ENCODE data around the gene DSTN.

DSTN gene

GRCh38 chr20:17642404-17643269 is 72.8 kb downstream of the DSTN start:
- H3K36me3 ChIP-seq (ENCODE audit: control insufficient read depth in 1 of 2, insufficient read depth in 2 of 2, low read length in 2 of 2): peaks cover 28 to 41% of the 10 kb centered on the region in 2 donors
- H3K4me3 ChIP-seq (ENCODE audit: low read depth in 1 of 2, low read length in 2 of 2): no peak overlapping the region
- no peaks in the 10 kb centered on the region for H3K27me3 ChIP-seq (ENCODE audit: low read depth, low read length)
- peaks cover 19 to 73% of the 10 kb centered on the region in 2 donors for H3K4me1 ChIP-seq (ENCODE audit: control insufficient read depth in 1 of 2, insufficient read depth in 2 of 2, low read length in 2 of 2)
- H3K27ac ChIP-seq (ENCODE audit: low read length): no peak overlapping the region
- no peaks in the 10 kb centered on the region for H3K9me3 ChIP-seq (ENCODE audit: control insufficient read depth in 1 of 2, low read length in 2 of 2)

- H3K36me3 ChIP-seq (ENCODE audit: control insufficient read depth in 1 of 2, insufficient read depth in 2 of 2, low read length in 2 of 2): peaks cover 21 to 32% of the 10 kb centered on the region in 2 donors
Measured at GRCh38 chr20:17643531-17644188, 73.8 kb downstream of the DSTN start.

DNA sequence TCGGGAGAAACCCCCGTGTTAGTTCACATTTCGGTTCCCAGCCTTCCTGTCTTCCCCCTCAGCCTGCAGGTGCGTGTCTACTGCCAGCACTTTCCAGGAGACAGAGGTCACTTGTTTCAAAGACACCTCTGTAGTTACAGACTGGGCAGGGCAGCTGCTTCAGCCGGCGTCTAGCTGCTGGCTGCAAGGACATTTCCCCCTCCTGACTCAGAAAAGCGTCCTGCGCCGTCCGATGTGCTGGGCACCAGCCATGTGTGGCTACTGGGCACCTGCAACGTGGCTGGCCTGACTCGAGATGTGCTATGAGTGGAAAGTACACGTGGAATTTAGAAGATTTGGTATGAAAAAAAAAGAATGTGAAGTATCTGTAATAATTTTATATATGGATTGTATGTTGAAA is 74.6 kb downstream of the DSTN start:
- H3K27me3 ChIP-seq (ENCODE audit: low read depth, low read length): no peaks in the 10 kb centered on the region
- H3K4me3 ChIP-seq (ENCODE audit: low read depth in 1 of 2, low read length in 2 of 2): no peak overlapping the region
- H3K36me3 ChIP-seq (ENCODE audit: control insufficient read depth in 1 of 2, insufficient read depth in 2 of 2, low read length in 2 of 2): peaks cover 17 to 28% of the 10 kb centered on the region in 2 donors
- peaks cover 23 to 78% of the 10 kb centered on the region in 2 donors for H3K4me1 ChIP-seq (ENCODE audit: control insufficient read depth in 1 of 2, insufficient read depth in 2 of 2, low read length in 2 of 2)
- H3K9me3 ChIP-seq (ENCODE audit: control insufficient read depth in 1 of 2, low read length in 2 of 2): no peaks in the 10 kb centered on the region
- H3K27ac ChIP-seq (ENCODE audit: low read length): no peak overlapping the region

More at GRCh38 chr20:17643531-17644188, 73.8 kb downstream of the DSTN start:
- Histone ChIP-seq H3K4me3 (ENCODE audit: low read depth in 1 of 2, low read length in 2 of 2) (no peak overlapping the region), H3K9me3 (ENCODE audit: control insufficient read depth in 1 of 2, low read length in 2 of 2) (no peaks in the 10 kb centered on the region), H3K27me3 (ENCODE audit: low read depth, low read length) (no peaks in the 10 kb centered on the region), H3K4me1 (ENCODE audit: control insufficient read depth in 1 of 2, insufficient read depth in 2 of 2, low read length in 2 of 2) (peaks cover 24 to 79% of the 10 kb centered on the region in 2 donors), H3K27ac (ENCODE audit: low read length) (no peak overlapping the region)

DNA sequence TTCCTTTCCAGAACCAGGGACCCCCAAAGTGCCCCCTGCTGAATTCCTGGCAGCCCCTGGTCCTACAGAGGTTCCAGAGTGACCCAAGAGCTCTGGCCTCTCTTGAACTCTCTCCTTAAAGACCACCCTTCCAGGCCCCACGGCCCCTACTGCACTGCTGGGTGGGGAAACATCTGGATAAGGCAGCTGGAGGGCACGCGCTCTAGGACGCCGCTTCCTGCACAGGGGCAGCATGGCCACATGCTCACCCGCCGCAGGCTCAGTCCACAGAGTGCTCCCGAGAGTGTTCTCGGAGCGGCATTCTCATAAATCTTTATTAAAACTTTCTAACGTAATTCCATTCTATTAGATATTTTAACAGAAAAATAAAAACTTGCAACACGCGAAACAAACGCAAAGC is 75.1 kb downstream of the DSTN start:
- Histone ChIP-seq H3K27ac (ENCODE audit: low read length) (no peak overlapping the region), H3K4me1 (ENCODE audit: control insufficient read depth in 1 of 2, insufficient read depth in 2 of 2, low read length in 2 of 2) (peaks cover 27 to 78% of the 10 kb centered on the region in 2 donors), H3K27me3 (ENCODE audit: low read depth, low read length) (no peaks in the 10 kb centered on the region), H3K4me3 (ENCODE audit: low read depth in 1 of 2, low read length in 2 of 2) (no peak overlapping the region), H3K36me3 (ENCODE audit: control insufficient read depth in 1 of 2, insufficient read depth in 2 of 2, low read length in 2 of 2) (peaks cover 16 to 28% of the 10 kb centered on the region in 2 donors), H3K9me3 (ENCODE audit: control insufficient read depth in 1 of 2, low read length in 2 of 2) (no peaks in the 10 kb centered on the region)

GRCh38 chr20:17645546-17646208 is 75.8 kb downstream of the DSTN start:
- Histone ChIP-seq H3K4me1 (ENCODE audit: control insufficient read depth in 1 of 2, insufficient read depth in 2 of 2, low read length in 2 of 2) (peaks cover 32 to 82% of the 10 kb centered on the region in 2 donors), H3K36me3 (ENCODE audit: control insufficient read depth in 1 of 2, insufficient read depth in 2 of 2, low read length in 2 of 2) (peaks cover 13 to 21% of the 10 kb centered on the region in 2 donors), H3K27ac (ENCODE audit: low read length) (no peak overlapping the region), H3K27me3 (ENCODE audit: low read depth, low read length) (no peaks in the 10 kb centered on the region), H3K9me3 (ENCODE audit: control insufficient read depth in 1 of 2, low read length in 2 of 2) (no peaks in the 10 kb centered on the region), H3K4me3 (ENCODE audit: low read depth in 1 of 2, low read length in 2 of 2) (no peak overlapping the region)

- H3K27me3 ChIP-seq (ENCODE audit: low read depth, low read length): no peaks in the 10 kb centered on the region
- peaks cover 38 to 89% of the 10 kb centered on the region in 2 donors for H3K4me1 ChIP-seq (ENCODE audit: control insufficient read depth in 1 of 2, insufficient read depth in 2 of 2, low read length in 2 of 2)
- H3K27ac ChIP-seq (ENCODE audit: low read length): no peak overlapping the region
- H3K9me3 ChIP-seq (ENCODE audit: control insufficient read depth in 1 of 2, low read length in 2 of 2): no peaks in the 10 kb centered on the region
- no peak overlapping the region for H3K4me3 ChIP-seq (ENCODE audit: low read depth in 1 of 2, low read length in 2 of 2)
- peaks cover 10 to 15% of the 10 kb centered on the region in 2 donors for H3K36me3 ChIP-seq (ENCODE audit: control insufficient read depth in 1 of 2, insufficient read depth in 2 of 2, low read length in 2 of 2)
Measured at GRCh38 chr20:17646209-17646960, 76.5 kb downstream of the DSTN start.

DNA sequence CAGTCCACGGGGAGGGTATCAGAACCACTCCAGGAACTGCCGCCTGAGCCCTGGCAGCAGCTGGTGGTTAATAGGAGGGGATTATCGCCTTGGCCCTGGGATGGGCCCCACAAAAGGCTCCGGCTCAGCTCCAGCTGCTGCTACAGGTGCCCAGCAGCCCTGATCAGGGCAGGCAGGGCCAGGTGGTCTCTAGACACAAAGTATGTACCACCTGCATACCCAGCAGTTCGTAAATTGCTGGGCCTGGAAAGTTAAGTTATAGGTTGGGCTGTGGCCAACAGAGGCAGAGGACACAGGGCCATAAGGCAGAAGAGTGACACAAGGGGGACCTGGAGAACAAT is 77.1 kb downstream of the DSTN start:
- Histone ChIP-seq H3K27ac (ENCODE audit: low read length) (no peak overlapping the region), H3K4me1 (ENCODE audit: control insufficient read depth in 1 of 2, insufficient read depth in 2 of 2, low read length in 2 of 2) (peaks cover 38 to 95% of the 10 kb centered on the region in 2 donors), H3K27me3 (ENCODE audit: low read depth, low read length) (no peaks in the 10 kb centered on the region), H3K9me3 (ENCODE audit: control insufficient read depth in 1 of 2, low read length in 2 of 2) (no peaks in the 10 kb centered on the region), H3K36me3 (ENCODE audit: control insufficient read depth in 1 of 2, insufficient read depth in 2 of 2, low read length in 2 of 2) (peaks cover 5 to 10% of the 10 kb centered on the region in 2 donors), H3K4me3 (ENCODE audit: low read depth in 1 of 2, low read length in 2 of 2) (no peak overlapping the region)

DNA sequence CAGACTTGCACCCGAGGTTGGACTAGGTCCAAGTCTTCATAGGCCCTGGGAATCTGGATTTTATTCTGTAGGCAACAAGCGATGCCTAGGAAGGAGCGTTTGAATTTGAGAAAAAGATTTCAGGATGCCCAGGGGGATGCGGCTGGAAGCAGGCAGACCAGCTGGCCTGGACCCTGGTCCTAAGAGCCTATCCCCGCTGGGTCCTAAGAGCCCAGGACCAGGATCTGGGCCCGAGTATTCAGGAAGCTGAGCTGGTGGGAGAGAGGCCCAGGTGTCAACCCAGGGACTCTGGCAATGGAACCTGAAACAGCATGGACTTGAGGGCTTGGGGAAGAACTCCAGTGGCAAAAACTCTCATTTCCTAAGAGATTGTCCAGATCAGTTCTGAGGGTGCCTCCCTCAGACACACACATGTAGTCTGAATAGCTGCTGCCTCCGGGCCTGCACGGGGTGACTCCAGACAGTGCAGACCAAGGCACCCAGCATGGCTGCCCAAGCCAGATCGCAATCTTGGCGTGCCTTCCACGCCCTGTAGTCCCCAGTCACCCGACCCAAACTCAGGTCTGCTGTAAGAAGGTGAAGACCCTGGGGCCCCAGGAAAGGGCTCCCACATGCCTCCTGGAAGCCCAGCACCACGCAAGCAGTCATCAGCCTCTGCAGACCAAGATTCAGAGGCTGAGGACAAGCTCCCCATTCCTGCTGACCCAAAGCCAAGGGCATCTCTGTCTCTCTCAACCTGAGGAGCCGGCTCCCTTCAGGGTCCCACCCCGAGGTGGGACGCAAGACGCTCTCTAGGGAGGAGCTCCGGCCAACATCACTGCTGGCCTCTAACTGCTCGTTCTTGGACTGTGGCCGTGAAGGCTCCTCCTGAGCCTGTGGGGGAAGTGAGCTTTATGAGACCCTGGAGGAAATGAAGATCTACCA is 77.8 kb downstream of the DSTN start:
- Histone ChIP-seq H3K4me3 (ENCODE audit: low read depth in 1 of 2, low read length in 2 of 2) (no peak overlapping the region), H3K27me3 (ENCODE audit: low read depth, low read length) (no peaks in the 10 kb centered on the region), H3K36me3 (ENCODE audit: control insufficient read depth in 1 of 2, insufficient read depth in 2 of 2, low read length in 2 of 2) (peaks cover 2 to 3% of the 10 kb centered on the region in 2 donors), H3K27ac (ENCODE audit: low read length) (peak overlapping the region; percentile 23), H3K4me1 (ENCODE audit: control insufficient read depth in 1 of 2, insufficient read depth in 2 of 2, low read length in 2 of 2) (peaks cover 38 to 97% of the 10 kb centered on the region in 2 donors), H3K9me3 (ENCODE audit: control insufficient read depth in 1 of 2, low read length in 2 of 2) (no peaks in the 10 kb centered on the region)

DNA sequence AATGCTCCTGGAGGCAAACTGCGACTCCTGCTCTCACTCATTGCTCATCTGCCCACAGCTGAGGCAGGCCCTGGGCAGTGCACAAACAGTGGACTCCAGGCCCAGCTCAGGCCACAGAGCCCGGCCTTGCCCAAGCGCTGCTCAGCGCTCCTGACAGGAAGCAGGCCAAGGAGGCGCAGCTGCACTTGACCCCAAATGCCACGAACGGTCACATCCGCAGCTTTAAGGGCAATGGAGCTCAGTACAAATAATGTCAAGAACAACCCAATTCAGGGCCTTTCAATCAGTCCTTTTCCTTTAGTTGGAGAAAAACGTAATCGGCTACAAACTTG is 78.4 kb downstream of the DSTN start:
- Histone ChIP-seq H3K4me3 (ENCODE audit: low read depth in 1 of 2, low read length in 2 of 2) (no peak overlapping the region), H3K4me1 (ENCODE audit: control insufficient read depth in 1 of 2, insufficient read depth in 2 of 2, low read length in 2 of 2) (peaks cover 38 to 91% of the 10 kb centered on the region in 2 donors), H3K9me3 (ENCODE audit: control insufficient read depth in 1 of 2, low read length in 2 of 2) (no peaks in the 10 kb centered on the region), H3K27ac (ENCODE audit: low read length) (peak overlapping the region; percentile 23), H3K36me3 (ENCODE audit: control insufficient read depth in 1 of 2, insufficient read depth in 2 of 2, low read length in 2 of 2) (no peaks in the 10 kb centered on the region), H3K27me3 (ENCODE audit: low read depth, low read length) (no peaks in the 10 kb centered on the region)
